ENCODE data around the gene OPRL1. TPM values are rescaled to one million over a fixed set of nuclear protein-coding genes. Genes with fewer than 3 reads are reported as not detected.

OPRL1 gene
- polyA plus RNA-seq, 3 donors = 7.0 to 9.0 (median 8.8) TPM

- TF ChIP-seq CTCF (IDR thresholded peaks at IDR 0.05) = no peak
- Histone ChIP-seq H3K9ac (ENCODE audit: insufficient read depth, low read length, poor library complexity, severe bottlenecking) (no peak overlapping the region), H3K4me1 (ENCODE audit: control insufficient read depth in 1 of 2, insufficient read depth in 2 of 2, low read length in 2 of 2) (peaks cover 10 to 14% of the 10 kb centered on the region in 2 donors), H3K27me3 (ENCODE audit: control insufficient read depth in 2 of 2, insufficient read depth in 2 of 2, low read length in 2 of 2) (peaks cover 0 to 39% of the 10 kb centered on the region in 2 donors), H3K27ac (ENCODE audit: low read depth in 1 of 2, low read length in 2 of 2) (no peak overlapping the region), H2AFZ (ENCODE audit: insufficient read depth, low read depth, low read length, poor library complexity, severe bottlenecking) (no peak overlapping the region), H3K4me3 (replicated peaks in 1 of 3; ENCODE audit: low read depth in 2 of 3, low read length in 3 of 3) (no peak overlapping the region), H3K79me2 (ENCODE audit: insufficient read depth, low read length) (no peaks in the 10 kb centered on the region), H4K20me1 (ENCODE audit: insufficient read depth, low read length) (no peaks in the 10 kb centered on the region), H3K9me3 (replicated peaks in 1 of 2; ENCODE audit: control insufficient read depth in 1 of 2, insufficient read depth in 1 of 2, low read length in 2 of 2) (no peaks in the 10 kb centered on the region), H3K36me3 (replicated peaks in 1 of 2; ENCODE audit: control insufficient read depth in 1 of 2, insufficient read depth in 2 of 2, low read length in 2 of 2) (no peaks in the 10 kb centered on the region), H3K4me2 (replicated peaks; ENCODE audit: extremely low read depth, low read length, poor library complexity, severe bottlenecking) (no peak overlapping the region)
- Mint-ChIP-seq H3K27me3 (ENCODE audit: low read depth in 3 of 3) (peaks cover 35 to 61% (median 38%) of the 10 kb centered on the region in 3 donors), H3K27ac (no peak overlapping the region), H3K4me1 (peaks cover 19% of the 10 kb centered on the region), H3K4me3 (no peak overlapping the region), H3K36me3 (peaks cover 0 to 3% of the 10 kb centered on the region in 2 donors), H3K9me3 (peaks cover 0 to 3% (median 0%) of the 10 kb centered on the region in 7 donors)
- DNase-seq = no peak
- intact Hi-C loops (cut with micrococcal nuclease) = no loop called here
- 60% methylated on average over 4 of the region's 7 CpGs for WGBS (ENCODE audit: insufficient coverage)
Observed at GRCh38 chr20:64056639-64056888, 23.3 kb upstream of the OPRL1 start.

- no peak for TF ChIP-seq CTCF (IDR thresholded peaks at IDR 0.05)
- Mint-ChIP-seq H3K4me3 (peak overlapping the region; percentile 47 to 79), H3K4me1 (peaks cover 21% of the 10 kb centered on the region), H3K27me3 (ENCODE audit: low read depth in 3 of 3) (peaks cover 30 to 57% (median 36%) of the 10 kb centered on the region in 3 donors), H3K9me3 (peaks cover 0 to 3% (median 0%) of the 10 kb centered on the region in 7 donors), H3K27ac (no peak overlapping the region), H3K36me3 (peaks cover 0 to 3% of the 10 kb centered on the region in 2 donors)
- no peaks in the 10 kb centered on the region for H3K79me2 ChIP-seq (ENCODE audit: insufficient read depth, low read length)
- intact Hi-C loops (cut with micrococcal nuclease) = no loop called here
- no peaks in the 10 kb centered on the region for H3K9me3 ChIP-seq (replicated peaks in 1 of 2; ENCODE audit: control insufficient read depth in 1 of 2, insufficient read depth in 1 of 2, low read length in 2 of 2)
- H3K9ac ChIP-seq (ENCODE audit: insufficient read depth, low read length, poor library complexity, severe bottlenecking) = no peak overlapping the region
- H3K27ac ChIP-seq (ENCODE audit: low read depth in 1 of 2, low read length in 2 of 2) = no peak overlapping the region
- WGBS (ENCODE audit: insufficient coverage) = 57% methylated on average over 36 of the region's 39 CpGs
- H3K27me3 ChIP-seq (ENCODE audit: control insufficient read depth in 2 of 2, insufficient read depth in 2 of 2, low read length in 2 of 2) = peaks cover 0 to 36% of the 10 kb centered on the region in 2 donors
- H3K4me1 ChIP-seq (ENCODE audit: control insufficient read depth in 1 of 2, insufficient read depth in 2 of 2, low read length in 2 of 2) = peaks cover 10 to 14% of the 10 kb centered on the region in 2 donors
- peak overlapping the region; percentile 28 for H3K4me2 ChIP-seq (replicated peaks; ENCODE audit: extremely low read depth, low read length, poor library complexity, severe bottlenecking)
- H4K20me1 ChIP-seq (ENCODE audit: insufficient read depth, low read length) = no peaks in the 10 kb centered on the region
- H2AFZ ChIP-seq (ENCODE audit: insufficient read depth, low read depth, low read length, poor library complexity, severe bottlenecking) = no peak overlapping the region
- no peak for DNase-seq
- H3K4me3 ChIP-seq (replicated peaks in 1 of 3; ENCODE audit: low read depth in 2 of 3, low read length in 3 of 3) = no peak overlapping the region
- no peaks in the 10 kb centered on the region for H3K36me3 ChIP-seq (replicated peaks in 1 of 2; ENCODE audit: control insufficient read depth in 1 of 2, insufficient read depth in 2 of 2, low read length in 2 of 2)
Observed at GRCh38 chr20:64056889-64057627, 22.8 kb upstream of the OPRL1 start.

Measured in CD14-positive monocyte (primary cell).